Middle frontal gyrus (tissue), 1 donor: ENCODE data around the gene MAGEA2.
"Not testable (repeated sequence)": the region's sequence is repeated elsewhere in the genome, so short reads cannot be mapped to it uniquely, and the experiment has no call there.

Source experiments
- DNase-seq: peaks from one replicate; pipeline ENCODE4 v3.0.0-alpha.2; 2015; ENCODE audit warnings: low spot score; ENCODE audit errors: extremely low spot score

MAGEA2 gene, protein sequence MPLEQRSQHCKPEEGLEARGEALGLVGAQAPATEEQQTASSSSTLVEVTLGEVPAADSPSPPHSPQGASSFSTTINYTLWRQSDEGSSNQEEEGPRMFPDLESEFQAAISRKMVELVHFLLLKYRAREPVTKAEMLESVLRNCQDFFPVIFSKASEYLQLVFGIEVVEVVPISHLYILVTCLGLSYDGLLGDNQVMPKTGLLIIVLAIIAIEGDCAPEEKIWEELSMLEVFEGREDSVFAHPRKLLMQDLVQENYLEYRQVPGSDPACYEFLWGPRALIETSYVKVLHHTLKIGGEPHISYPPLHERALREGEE

DNA sequence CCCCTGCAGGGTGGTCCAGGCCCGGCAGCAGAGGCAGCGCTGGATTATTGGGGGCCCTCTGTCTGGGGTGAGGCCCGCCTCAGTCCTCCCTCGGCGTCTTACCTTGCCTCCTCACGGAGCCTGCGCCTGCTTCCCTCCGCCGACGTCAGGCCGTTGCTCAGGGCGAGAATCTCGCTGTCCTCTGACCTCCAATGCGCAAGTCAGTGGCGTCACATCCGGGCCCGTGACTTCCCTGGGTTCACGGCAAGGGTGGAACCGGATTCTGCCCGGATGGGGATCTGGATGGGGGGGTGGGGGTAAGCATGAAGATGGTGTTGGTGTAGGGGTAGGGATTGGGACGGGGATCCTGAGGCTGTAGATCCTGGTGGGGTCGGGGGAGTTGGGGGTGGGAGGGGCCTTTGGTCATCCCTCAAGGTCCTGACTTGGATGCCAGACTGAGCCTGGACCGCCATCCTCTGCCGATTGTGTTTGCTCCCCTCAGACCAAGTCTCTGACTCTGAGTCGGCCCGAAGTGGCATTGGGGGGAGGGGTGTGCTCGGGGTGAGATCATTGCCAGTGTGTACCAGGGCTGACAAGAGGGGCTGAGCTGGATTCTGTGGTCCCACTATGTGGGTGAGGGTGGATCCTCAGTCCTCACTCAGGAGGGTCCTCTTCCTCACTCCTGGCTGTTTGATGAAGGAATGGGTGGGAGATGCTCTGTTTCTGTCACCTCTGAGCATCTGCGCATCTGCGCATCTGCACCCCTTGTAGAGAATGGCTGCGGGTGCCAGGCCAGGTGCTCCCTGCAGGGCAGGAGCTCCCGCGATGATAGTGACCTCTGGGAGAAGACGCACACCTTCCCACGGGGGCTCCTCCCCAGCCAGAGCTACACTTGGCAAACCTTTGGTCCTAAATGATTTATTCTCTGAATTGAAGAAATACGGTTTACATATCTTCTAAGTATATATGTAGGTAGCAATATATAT is at the start of gene MAGEA2:
MAGEA2 (minus strand) TSS at position 157 of the 965 bp plus-strand sequence. CDS start 2,479 bp downstream, outside the sequence.
- DNase-seq: not testable (repeated sequence)

DNA sequence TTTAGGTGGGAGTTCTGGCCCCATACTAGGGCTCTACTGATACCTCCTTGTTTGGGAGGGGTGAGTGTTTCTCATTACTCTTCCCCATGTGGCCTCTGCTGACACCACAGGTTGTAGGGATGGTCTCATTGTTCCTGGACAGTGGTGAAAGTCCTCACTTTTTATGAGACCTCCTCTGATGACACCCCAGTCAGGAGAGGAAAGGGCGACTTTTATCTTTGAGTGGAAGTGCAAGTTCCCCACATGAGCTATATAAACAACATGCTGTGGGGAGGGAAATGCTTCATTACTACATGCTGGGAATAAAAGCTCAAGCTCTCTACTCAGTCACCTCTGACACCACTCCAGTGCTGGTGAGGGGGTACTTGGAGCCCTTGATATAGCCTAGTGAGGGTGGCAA is 45.3 kb upstream of the MAGEA2 start:
- DNase-seq: no peak

DNA sequence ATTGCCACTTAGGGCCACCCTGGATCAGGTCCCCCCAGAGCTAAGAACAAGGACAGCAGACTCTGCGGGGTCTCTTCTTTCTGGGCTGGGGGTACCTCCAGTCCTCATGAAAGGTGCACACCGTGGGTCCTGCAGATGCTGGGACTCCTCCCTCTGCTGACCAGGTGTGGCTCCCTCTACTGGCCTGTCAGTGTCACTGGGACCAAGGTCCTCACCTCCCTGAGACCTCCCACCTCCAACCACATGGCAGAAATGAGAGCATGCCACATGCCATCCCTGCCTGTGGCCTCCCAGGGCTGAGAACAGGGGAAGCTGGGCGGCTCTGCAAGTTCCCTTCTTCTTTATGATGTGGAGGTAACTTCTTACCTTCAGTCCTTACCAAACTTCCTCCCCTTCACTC is 33.4 kb upstream of the MAGEA2 start:
- DNase-seq: not testable (repeated sequence)

DNA sequence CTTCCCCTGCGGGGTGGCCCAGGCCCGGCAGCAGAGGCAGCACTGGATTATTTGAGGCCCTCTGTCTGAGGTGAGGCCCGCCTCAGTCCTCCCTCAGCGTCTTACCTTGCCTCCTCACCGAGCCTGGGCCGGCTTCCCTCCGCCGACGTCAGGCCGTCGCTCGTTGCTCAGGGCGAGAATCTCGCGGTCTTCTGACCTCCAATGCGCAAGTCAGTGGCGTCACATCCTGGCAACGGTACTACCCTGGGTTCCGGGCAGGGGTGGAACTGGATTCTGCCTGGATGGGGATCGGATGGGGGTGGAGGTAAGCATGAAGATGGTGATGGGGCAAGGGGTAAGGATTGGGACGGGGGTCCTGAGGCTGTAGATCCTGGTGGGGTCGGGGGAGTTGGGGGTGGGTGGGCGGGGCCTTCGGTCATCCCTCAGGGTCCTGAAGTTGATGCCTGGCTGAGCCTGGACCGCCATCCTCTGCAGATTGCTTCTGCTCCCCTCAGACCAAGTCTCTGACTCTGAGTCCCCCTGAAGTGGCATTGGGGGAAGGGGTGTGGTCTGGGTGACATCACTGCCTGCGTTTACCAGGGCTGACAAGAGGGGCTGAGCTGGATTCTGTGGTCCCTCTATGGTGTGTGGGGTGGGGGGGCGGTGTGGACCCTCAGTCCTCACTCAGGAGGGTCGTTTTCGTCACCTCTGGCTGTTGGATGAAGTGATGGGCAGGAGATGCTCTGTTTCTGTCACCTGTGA is 16.1 kb upstream of the MAGEA2 start, which contains the start of gene MAGEA6:
MAGEA6 (minus strand) TSS at position 141 of the 741 bp plus-strand sequence. CDS start 2,039 bp downstream, outside the sequence.
- not testable (repeated sequence) for DNase-seq

DNA sequence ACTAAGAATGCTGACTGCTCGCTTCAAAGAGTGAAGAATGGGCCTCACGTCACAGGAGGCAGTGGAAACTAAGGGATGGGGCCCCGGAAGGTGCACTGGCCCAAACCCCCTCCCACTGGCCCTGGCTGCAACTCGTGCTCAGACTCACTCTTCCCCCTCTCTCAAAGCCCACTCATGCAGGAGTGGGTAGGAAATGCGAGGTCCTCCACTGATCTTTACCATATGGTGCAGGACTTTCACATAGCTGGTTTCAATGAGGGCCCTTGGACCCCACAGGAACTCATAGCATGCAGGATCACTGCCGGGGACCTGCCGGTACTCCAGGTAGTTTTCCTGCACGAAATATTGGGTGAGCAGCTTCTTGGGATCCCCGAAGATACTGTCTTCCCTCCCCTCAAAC is 12.9 kb upstream of the MAGEA2 start:
- DNase-seq: not testable (repeated sequence)

DNA sequence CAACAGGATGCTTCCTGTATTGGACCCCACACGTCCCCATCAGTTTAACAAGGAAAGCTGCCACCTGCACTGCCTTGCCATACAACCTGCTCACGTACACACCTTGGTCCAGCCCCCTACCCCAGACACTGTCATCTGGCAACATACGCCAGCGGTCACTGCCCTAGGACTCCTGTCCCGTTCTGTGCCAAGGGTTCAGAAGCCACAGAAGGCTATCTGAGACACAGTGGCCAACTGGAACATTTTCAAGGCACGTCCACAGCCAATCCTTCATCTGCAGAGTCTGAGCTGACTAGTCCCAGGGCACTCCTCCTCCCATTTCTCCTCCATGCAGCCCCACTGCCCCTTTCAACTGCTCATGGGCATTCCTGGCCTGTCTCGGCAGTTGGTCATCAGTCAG is 7.9 kb upstream of the MAGEA2 start:
- not testable (repeated sequence) for DNase-seq

DNA sequence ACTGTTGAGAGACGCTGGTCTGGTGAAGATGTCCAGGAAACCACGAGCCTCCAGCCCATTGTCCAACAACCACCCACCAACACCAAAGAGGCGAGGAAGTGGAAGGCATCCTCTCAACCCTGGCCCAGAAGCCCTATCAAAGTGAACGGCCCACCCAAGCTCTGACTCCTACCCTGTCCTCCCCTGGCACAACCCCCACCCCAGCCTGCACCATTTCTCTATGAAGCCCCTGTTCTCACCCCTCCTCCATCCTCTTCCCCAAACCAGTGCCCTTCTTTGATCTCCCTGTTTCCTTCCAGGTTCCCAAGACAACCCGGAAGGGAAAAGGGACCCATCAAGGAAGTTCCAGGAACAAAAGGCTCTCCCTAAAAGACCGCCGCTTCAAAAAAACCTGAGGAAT is 5.9 kb upstream of the MAGEA2 start:
- DNase-seq: not testable (repeated sequence)

DNA sequence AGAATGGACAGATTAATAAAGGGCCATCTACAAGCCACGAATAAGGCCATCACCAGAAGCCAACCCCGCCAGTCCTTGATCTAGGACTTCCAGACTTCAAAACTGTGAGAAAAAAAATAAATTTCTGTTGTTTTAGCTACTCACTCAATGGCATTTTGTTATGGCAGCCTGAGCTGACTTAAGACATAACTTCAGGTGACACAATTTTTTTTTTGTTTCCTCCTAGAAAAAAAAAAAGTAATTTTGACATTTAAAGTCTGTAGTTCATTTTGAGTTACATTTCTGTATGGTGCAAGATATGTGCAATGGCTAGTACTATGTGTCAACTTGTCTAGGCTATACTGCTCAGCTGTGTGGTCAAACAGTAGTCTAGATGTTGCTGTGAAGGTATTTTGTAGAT is 5.3 kb upstream of the MAGEA2 start, which contains the start of gene CSAG3:
CSAG3 (plus strand) TSS at position 301 of the 400 bp plus-strand sequence.
- not testable (repeated sequence) for DNase-seq

DNA sequence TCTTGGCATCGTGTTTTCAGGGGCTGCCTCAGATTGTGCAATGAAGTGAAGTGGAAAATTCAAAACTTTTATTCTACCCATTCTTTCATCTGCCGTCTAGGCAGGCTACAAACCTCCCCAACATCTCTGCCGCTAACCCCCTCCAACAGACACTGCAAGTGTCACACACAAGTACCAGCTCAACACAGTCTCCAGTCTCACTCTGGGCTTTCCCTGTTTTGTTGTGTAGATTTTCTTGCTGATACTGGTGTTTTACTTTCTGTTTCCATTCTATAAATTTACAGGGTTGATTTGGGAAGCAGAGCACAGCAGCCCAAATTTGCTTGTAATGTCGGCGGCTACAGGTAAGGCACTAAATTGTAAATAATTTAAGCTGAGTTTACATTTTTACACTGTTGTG is 1.2 kb upstream of the MAGEA2 start:
- DNase-seq: not testable (repeated sequence)

DNA sequence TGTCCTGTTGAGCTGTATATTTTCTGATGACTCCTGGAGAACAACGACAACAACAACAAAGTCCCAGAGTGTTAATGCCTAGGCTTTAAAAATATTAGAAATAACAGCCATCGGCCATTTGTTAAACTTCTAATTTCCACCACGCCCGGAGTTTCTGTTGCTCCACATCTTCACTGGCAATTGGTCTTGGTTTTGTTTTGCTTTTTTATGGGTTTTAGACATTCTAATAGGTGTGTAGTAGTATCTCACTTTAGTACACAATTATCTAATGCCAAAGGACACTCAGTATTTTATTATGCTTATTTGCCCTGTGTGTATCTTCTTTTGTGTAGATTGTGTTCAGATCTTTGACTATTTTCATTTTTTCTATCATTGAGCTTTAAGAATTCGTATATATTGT is 15.1 kb downstream of the MAGEA2 start:
- DNase-seq: no peak

DNA sequence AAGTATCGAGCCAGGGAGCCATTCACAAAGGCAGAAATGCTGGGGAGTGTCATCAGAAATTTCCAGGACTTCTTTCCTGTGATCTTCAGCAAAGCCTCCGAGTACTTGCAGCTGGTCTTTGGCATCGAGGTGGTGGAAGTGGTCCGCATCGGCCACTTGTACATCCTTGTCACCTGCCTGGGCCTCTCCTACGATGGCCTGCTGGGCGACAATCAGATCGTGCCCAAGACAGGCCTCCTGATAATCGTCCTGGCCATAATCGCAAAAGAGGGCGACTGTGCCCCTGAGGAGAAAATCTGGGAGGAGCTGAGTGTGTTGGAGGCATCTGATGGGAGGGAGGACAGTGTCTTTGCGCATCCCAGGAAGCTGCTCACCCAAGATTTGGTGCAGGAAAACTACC is 17.1 kb downstream of the MAGEA2 start:
- not testable (repeated sequence) for DNase-seq

DNA sequence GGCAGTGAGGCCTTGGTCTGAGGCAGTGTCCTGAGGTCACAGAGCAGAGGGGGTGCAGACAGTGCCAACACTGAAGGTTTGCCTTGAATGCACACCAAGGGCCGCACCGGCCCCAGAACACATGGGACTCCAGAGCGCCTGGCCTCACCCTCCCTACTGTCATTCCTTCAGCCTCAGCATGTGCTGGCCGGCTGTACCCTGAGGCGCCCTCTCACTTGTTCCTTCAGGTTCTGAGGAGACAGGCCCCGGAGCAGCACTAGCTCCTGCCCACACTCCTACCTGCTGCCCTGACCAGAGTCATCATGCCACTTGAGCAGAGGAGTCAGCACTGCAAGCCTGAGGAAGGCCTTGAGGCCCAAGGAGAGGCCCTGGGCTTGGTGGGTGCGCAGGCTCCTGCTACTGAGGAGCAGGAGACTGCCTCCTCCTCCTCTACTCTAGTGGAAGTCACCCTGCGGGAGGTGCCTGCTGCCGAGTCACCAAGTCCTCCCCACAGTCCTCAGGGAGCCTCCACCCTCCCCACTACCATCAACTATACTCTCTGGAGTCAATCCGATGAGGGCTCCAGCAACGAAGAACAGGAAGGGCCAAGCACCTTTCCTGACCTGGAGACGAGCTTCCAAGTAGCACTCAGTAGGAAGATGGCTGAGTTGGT is 17.7 kb downstream of the MAGEA2 start:
- DNase-seq: no peak

DNA sequence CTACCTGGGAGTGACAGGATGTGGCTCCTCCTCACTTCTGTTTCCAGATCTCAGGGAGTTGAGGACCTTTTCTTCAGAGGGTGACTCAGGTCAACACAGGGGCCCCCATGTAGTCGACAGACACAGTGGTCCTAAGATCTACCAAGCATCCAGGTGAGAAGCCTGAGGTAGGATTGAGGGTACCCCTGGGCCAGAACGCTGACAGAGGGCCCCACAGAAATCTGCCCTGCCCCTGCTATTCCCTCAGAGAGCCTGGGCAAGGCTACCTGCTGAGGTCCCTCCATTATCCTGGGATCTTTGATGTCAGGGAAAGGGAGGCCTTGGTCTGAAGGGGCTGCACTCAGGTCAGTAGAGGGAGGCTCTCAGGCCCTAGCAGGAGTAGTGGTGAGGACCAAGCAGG is 18.5 kb downstream of the MAGEA2 start:
- no peak for DNase-seq

DNA sequence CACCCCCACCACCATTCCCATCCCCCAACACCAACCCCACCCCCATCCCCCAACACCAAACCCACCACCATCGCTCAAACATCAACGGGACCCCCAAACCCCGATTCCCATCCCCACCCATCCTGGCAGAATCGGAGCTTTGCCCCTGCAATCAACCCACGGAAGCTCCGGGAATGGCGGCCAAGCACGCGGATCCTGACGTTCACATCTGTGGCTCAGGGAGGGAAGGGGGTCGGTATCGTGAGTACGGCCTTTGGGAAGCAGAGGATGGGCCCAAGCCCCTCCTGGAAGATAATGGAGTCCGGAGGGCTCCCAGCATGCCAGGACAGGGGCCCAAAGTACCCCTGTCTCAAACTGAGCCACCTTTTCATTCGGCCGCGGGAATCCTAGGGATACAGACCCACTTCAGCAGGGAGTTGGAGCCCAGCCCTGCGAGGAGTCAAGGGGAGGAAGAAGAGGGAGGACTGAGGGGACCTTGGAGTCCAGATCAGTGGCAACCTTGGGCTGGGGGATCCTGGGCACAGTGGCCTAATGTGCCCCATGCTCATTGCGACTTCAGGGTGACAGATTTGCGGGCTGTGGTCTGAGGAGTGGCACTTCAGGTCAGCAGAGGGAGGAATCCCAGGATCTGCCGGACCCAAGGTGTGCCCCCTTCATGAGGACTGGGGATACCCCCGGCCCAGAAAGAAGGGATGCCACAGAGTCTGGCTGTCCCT is 19.3 kb downstream of the MAGEA2 start:
- DNase-seq: not testable (repeated sequence)

DNA sequence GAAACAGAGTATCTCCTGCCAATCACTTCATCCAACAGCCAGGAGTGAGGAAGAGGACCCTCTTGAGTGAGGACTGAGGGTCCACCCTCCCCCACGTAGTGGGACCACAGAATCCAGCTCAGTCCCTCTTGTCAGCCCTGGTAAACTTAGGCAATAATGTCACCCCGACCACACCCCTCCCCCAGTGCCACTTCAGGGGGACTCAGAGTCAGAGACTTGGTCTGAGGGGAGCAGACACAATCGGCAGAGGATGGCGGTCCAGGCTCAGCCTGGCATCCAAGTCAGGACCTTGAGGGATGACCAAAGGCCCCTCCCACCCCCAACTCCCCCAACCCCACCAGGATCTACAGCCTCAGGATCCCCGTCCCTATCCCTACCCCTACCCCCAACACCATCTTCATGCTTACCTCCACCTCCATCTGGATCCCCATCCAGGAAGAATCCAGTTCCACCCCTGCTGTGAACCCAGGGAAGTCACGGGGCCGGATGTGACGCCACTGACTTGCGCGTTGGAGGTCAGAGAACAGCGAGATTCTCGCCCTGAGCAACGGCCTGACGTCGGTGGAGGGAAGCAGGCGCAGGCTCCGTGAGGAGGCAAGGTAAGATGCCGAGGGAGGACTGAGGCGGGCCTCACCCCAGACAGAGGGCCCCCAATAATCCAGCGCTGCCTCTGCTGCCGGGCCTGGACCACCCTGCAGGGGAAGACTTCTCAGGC is 20.2 kb downstream of the MAGEA2 start, which contains the start of the genes CSAG1 and MAGEA12:
CSAG1 (minus strand) TSS at position 461 of the 715 bp plus-strand sequence. CDS start 1,261 bp downstream, outside the sequence.
MAGEA12 (plus strand) TSS at position 497 of the 715 bp plus-strand sequence. CDS start 2,405 bp downstream, outside the sequence.
- DNase-seq: no peak

DNA sequence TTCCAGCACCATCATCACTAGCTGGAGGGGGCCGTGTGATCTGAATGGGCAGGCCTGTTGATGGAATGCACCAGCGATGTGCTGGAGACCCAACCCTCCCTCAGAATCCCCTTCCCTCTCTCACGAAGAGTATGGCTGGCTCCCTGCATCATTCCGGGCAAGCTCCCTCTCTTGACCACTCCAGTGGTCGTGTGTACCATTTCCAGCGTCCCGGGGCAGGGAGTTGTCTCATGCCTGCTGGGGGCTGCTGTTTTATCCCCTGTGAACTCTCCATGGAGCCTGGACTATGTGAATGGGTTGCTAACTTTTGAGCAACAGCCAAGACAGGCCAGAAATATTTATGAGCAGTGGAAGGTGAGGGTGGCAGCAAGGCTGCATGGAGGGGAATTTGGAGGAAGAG is 28.2 kb downstream of the MAGEA2 start:
- no peak for DNase-seq

DNA sequence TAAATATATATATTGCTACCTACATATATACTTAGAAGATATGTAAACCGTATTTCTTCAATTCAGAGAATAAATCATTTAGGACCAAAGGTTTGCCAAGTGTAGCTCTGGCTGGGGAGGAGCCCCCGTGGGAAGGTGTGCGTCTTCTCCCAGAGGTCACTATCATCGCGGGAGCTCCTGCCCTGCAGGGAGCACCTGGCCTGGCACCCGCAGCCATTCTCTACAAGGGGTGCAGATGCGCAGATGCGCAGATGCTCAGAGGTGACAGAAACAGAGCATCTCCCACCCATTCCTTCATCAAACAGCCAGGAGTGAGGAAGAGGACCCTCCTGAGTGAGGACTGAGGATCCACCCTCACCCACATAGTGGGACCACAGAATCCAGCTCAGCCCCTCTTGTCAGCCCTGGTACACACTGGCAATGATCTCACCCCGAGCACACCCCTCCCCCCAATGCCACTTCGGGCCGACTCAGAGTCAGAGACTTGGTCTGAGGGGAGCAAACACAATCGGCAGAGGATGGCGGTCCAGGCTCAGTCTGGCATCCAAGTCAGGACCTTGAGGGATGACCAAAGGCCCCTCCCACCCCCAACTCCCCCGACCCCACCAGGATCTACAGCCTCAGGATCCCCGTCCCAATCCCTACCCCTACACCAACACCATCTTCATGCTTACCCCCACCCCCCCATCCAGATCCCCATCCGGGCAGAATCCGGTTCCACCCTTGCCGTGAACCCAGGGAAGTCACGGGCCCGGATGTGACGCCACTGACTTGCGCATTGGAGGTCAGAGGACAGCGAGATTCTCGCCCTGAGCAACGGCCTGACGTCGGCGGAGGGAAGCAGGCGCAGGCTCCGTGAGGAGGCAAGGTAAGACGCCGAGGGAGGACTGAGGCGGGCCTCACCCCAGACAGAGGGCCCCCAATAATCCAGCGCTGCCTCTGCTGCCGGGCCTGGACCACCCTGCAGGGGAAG is 39.5 kb downstream of the MAGEA2 start, which contains the start of gene MAGEA2B:
MAGEA2B (plus strand) TSS at position 814 of the 973 bp plus-strand sequence. CDS start 2,479 bp downstream, outside the sequence.
- not testable (repeated sequence) for DNase-seq

DNA sequence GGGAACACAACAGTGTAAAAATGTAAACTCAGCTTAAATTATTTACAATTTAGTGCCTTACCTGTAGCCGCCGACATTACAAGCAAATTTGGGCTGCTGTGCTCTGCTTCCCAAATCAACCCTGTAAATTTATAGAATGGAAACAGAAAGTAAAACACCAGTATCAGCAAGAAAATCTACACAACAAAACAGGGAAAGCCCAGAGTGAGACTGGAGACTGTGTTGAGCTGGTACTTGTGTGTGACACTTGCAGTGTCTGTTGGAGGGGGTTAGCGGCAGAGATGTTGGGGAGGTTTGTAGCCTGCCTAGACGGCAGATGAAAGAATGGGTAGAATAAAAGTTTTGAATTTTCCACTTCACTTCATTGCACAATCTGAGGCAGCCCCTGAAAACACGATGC is 40.4 kb downstream of the MAGEA2 start:
- DNase-seq: not testable (repeated sequence)
